HG03558 (cell line): ENCODE results near the gene UTS2R.
"Not testable (repeated sequence)": the region's sequence is repeated elsewhere in the genome, so short reads cannot be mapped to it uniquely, and the experiment has no call there.

Source experiments
- ATAC-seq: cut with Tn5 transposase; IDR thresholded peaks from one replicate; pipeline ENCODE4 v1.9.1; 2021; ENCODE audit warnings: moderate number of reproducible peaks; ENCODE audit not compliant: unreplicated experiment; ENCODE audit errors: extremely low read depth

UTS2R gene

GRCh38 chr17:82403662-82404660, 32.4 kb downstream of the UTS2R start:
- no peak for ATAC-seq

DNA sequence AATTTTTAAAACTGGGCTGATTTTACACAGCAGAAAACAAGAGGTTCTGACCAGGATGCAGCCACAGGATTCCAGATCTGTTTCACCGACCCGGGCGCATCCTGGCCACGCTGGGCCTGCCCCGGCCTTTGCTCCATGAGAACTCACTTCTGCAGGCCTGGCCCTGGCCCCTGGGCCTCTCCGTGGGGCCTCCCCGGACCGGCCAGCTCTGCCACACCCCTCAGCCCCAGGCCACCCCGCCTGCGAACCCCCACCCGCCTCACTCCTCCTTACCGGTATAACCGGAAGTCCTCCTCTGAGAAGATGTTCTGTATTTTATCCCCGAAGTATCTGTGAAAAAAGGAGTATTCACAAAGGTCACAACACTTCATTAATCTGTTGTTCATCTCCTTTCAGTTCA, 33.5 kb downstream of the UTS2R start:
- no peak for ATAC-seq

- ATAC-seq: no peak
Observed at GRCh38 chr17:82406131-82406671, 34.6 kb downstream of the UTS2R start.

DNA sequence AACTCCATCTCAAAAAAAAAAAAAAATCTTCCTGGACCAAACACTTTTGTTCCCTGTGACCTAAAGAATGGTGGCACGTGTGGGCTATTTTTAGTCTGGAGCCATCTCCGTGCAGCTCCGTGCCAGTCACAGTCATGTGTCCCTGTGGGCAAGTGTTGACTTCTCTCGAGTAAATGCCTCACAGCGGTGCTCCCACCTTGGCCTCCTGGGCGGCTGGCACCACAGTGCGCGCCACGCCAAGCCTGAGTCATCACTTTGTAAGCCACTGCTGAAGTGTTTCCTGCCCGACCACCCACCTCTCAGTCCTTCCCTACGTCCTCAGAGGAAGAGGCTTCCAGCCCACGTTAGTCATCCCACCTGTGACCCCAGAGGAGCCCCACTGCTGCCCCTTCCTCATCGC, 35.7 kb downstream of the UTS2R start:
- ATAC-seq: no peak

GRCh38 chr17:82408288-82408937, 36.8 kb downstream of the UTS2R start:
- ATAC-seq: no peak

GRCh38 chr17:82408938-82409318, 37.4 kb downstream of the UTS2R start:
- ATAC-seq: no peak

GRCh38 chr17:82410014-82410716, 38.6 kb downstream of the UTS2R start:
- no peak for ATAC-seq

DNA sequence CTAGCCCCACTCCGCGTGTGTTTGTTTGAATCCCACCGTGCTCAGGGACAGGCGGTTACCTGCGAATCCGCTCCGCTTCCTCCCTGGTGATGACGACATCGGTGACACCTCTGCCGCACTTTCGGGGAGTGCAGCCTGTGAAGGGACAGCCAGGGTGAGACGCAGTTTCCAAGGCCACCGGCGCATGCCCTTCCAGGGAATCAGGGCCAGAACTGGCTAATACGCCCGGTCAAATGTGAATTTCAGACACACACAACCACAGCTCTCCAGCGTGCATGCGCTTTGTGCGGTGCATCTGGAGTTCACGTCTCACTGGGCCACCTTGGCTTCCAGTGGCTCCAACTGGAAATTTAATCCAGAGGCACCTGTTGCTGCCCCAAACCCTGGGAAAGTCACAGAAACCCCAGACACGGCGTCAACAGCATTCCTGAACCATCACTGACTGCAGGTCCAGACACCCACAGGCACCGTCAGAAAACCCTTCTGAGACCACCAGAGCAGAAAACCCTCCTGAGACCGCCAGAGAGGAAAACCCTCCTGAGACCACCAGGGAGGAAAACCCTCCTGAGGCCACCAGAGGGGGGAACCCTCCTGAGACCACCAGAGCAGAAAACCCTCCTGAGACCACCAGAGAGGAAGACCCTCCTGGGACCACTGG, 40.0 kb downstream of the UTS2R start:
- no peak for ATAC-seq

DNA sequence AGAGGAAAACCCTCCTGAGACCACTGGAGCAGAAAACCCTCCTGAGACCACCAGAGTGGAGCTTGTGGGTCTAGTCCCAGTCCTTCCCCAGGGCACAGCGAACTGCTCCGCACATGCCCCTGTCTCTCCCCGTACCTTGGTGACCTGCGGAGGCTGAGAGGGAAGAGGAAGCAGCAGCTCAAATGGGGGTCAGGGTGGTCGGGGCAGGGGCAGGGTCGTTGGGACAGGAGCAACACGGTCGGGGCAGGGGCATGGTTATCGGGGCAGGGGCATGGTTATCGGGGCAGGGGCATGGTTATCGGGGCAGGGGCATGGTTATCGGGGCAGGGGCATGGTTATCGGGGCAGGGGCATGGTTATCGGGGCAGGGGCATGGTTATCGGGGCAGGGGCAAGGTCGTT, 40.5 kb downstream of the UTS2R start:
- ATAC-seq: not testable (repeated sequence)

GRCh38 chr17:82412535-82413520, 41.3 kb downstream of the UTS2R start:
- no peak for ATAC-seq

GRCh38 chr17:82414548-82415281, 43.1 kb downstream of the UTS2R start:
- ATAC-seq: no peak

DNA sequence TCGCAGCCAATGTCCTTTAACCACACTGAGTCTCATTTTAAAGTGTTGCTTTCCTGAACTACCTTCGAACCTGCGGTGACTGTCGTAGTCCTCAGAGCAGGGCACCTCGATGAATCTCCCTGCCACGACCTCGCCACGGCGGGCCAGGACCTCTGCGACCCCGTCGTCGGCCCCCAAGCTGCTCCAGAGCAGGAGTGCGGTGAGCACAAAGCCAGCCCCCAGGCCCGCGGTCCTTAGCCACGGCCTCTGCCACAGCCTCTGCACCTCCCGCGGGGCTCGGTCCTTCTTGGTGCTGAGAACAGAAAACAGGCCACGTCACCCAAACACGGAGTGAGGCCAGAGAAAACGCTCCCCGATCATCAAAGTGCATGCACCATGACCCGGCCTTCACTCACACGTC, 43.8 kb downstream of the UTS2R start:
- no peak for ATAC-seq

GRCh38 chr17:82415786-82416185, 44.2 kb downstream of the UTS2R start:
- no peak for ATAC-seq

GRCh38 chr17:82416264-82416663, 44.7 kb downstream of the UTS2R start:
- no peak for ATAC-seq

GRCh38 chr17:82416771-82417170, 45.2 kb downstream of the UTS2R start:
- ATAC-seq: no peak

DNA sequence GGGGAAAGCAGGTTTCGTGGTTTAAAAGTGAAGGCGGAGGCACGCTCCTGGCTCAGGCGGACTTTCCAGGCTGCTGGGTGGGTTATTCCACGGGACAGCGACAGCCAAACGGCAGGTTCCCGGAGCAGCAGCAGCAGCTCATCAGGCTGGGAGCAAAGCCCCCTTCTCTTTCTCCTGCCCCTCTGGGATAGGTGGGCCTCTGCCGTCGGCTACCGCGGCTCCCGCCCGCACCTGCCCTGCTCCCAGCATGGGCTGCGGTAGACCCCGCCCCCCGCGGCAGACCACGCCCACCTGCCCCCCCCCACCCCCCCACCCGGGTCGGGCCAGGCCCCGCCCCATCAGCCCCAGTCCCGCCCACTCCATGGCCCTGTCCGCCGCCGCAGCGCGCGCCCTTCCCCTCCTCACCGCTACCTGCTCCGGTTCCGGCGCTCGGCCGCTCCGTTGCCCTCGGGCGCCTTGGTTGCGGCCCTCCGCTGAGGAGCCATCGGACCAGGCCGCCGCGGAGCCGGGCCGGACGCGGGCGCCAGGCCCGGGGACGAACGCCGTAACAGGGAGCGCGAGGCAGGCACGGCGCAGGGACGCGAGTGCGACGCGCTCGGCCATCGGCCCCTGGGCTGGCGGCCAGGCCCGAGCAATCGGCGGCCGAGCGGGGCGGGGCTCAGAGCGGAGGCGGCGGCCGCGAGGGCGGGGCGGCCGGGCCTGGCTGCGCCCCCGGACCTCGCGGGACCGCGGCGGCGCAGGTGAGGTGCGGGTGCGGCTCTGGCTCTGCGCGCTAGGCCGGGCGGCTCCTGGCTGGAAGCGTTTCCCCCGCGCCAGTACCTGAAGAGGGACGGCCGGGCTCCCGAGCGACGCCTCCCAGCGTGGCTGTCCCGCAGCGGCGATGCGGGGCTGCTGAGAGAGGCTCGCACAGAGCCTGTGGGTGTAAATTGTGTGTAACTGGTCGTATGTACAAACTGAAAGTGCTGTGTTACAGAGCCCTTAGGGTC, 46.7 kb downstream of the UTS2R start, which contains the start of the genes HEXD and OGFOD3:
HEXD (plus strand) TSS at position 347 of the 986 bp plus-strand sequence. CDS start 1,453 bp downstream, outside the sequence.
OGFOD3 (minus strand) TSS at position 586 of the 986 bp plus-strand sequence; CDS start at position 485, 101 bp downstream.
- peak; percentile 66 for ATAC-seq

- ATAC-seq: no peak
Observed at GRCh38 chr17:82419540-82419939, 48.0 kb downstream of the UTS2R start.
